Tibial nerve (tissue), 4 donors: ENCODE data around the gene MAN2A2.

ENCODE experiments used
- CTCF ChIP-seq, 5 experiments: fragments of 200-600 bp in 3 of 5; fragments of 450-650 bp in 2 of 5; sonication (generic) in 3 of 5; IDR thresholded peaks; one replicate each; pipeline ENCODE4 v1.5.1; 2016 to 2019; ENCODE audit warnings: antibody characterized with exemption in 5 of 5, mild to moderate bottlenecking in 3 of 5, moderate library complexity in 2 of 5
- EP300 ChIP-seq, 2 donors: sonication (generic); formaldehyde crosslinking; IDR thresholded peaks; one replicate each; pipeline ENCODE4 v1.6.1; 2017; ENCODE audit warnings: antibody characterized with exemption in 2 of 2, mild to moderate bottlenecking in 1 of 2
- POLR2A ChIP-seq, 2 donors: fragments of 450-650 bp; IDR thresholded peaks; one replicate each; pipeline ENCODE4 v1.6.1; 2017; ENCODE audit warnings: antibody characterized with exemption in 2 of 2, mild to moderate bottlenecking in 2 of 2, moderate library complexity in 2 of 2

- TF ChIP-seq POLR2A (IDR thresholded peaks at IDR 0.05) (no peak), EP300 (IDR thresholded peaks at IDR 0.05) (no peak), CTCF (IDR thresholded peaks at IDR 0.05) (no peak)
These were observed 45.1 kb upstream of the MAN2A2 start for GRCh38 chr15:90857883-90858443.
